Left ventricle myocardium inferior (tissue), 1 donor: ENCODE results near the gene EFHC1. TPM values are rescaled to one million over a fixed set of nuclear protein-coding genes. Genes with fewer than 3 reads are reported as not detected.

Experiments used
- DNase-seq: peaks from one replicate; pipeline ENCODE4 v3.0.0-alpha.2; 2020
- H3K27ac ChIP-seq: fragments of 200-600 bp; replicated peaks from 2 replicates; pipeline ENCODE4 v1.8.0; 2021
- H3K27me3 ChIP-seq: fragments of 200-600 bp; 2 replicates; pipeline ENCODE4 v1.8.0; 2021; ENCODE audit warnings: low read depth
- H3K36me3 ChIP-seq: fragments of 200-600 bp; 2 replicates; pipeline ENCODE4 v1.8.0; 2021
- H3K4me1 ChIP-seq: fragments of 200-600 bp; 2 replicates; pipeline ENCODE4 v1.8.0; 2021
- H3K4me3 ChIP-seq: fragments of 200-600 bp; 2 replicates; pipeline ENCODE4 v1.8.0; 2021; ENCODE audit warnings: mild to moderate bottlenecking, moderate library complexity
- H3K9me3 ChIP-seq: fragments of 200-600 bp; replicated peaks from 2 replicates; pipeline ENCODE4 v1.8.0; 2021
- CTCF ChIP-seq: fragments of 200-600 bp; IDR thresholded peaks from 2 replicates; pipeline ENCODE4 v1.8.0; 2021; ENCODE audit warnings: antibody characterized with exemption, mild to moderate bottlenecking, borderline replicate concordance
- intact Hi-C: fragments of 100-400 bp; cut with micrococcal nuclease; formaldehyde crosslinking; loops from one replicate; pipeline ENCODE4 v1.11.0; 2022
- total RNA-seq: library from RNA; stranded (reverse); fragmentation: NEBNext Ultra II Directional; extraction: Animal tissue kit (Norgen Biotek cat#: 25700); gene quantifications from one replicate; pipeline ENCODE4 v1.2.1, GENCODE V29; 2021
- donor health status: DM: no; HTN: yes; CAD: no; lungs with severe emphysema.

EFHC1 gene
- total RNA-seq, 1 donor from 2014 or later = 5.7 TPM

DNA sequence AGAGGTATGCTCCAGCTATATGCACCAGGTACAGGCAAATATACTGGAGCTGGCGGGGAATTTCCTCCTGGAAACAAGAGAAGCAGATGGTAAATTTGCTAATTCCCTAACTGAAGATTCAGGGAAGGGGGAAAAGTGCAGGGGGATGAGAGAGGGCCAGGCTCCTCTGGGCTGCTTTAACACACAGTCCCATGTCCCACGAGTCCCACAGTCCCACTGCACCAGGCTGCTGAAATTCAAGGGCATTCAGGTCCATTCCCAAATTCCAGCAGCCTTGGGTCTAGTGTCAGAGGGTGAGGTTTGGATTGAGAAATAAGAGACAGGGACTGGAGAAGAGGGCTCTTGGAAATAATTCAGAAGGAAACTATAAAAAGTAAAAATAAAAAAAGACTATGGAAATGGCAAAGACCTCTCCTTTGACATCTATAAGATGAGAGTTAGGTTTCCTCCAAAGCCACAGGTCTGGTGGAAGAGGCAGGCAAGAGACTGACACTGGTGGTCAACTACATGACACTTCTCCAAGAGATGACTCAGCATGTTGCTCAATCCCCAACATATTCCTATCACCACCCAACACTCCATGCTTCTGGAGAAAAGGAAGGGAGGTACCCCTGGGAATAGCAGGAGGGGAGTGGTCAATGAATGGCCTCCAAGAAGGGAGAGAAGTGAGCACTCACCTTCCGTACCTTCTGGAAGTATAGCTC is 87.6 kb downstream of the EFHC1 start:
- Histone ChIP-seq H3K36me3 (peaks cover 47% of the 10 kb centered on the region), H3K27ac (peak overlapping the region; percentile 93), H3K9me3 (no peaks in the 10 kb centered on the region), H3K4me3 (no peak overlapping the region), H3K27me3 (no peaks in the 10 kb centered on the region), H3K4me1 (peaks cover 86% of the 10 kb centered on the region)
- intact Hi-C loops = no loop called here
- DNase-seq = no peak
- TF ChIP-seq CTCF = no peak

GRCh38 chr6:52508261-52508739 is 88.2 kb downstream of the EFHC1 start:
- Histone ChIP-seq H3K9me3 (no peaks in the 10 kb centered on the region), H3K27ac (peak overlapping the region; percentile 93), H3K4me1 (peaks cover 86% of the 10 kb centered on the region), H3K36me3 (peaks cover 42% of the 10 kb centered on the region), H3K27me3 (no peaks in the 10 kb centered on the region), H3K4me3 (no peak overlapping the region)
- DNase-seq = no peak
- intact Hi-C loops = no loop called here
- TF ChIP-seq CTCF = no peak

GRCh38 chr6:52509281-52510212 is 89.4 kb downstream of the EFHC1 start:
- peaks cover 86% of the 10 kb centered on the region for H3K4me1 ChIP-seq
- H3K36me3 ChIP-seq = peaks cover 43% of the 10 kb centered on the region
- no peaks in the 10 kb centered on the region for H3K27me3 ChIP-seq
- no peaks in the 10 kb centered on the region for H3K9me3 ChIP-seq
- peak overlapping the region; percentile 93 for H3K27ac ChIP-seq
- DNase-seq = no peak
- intact Hi-C loops = loop anchor here (10.0 kb wide), 1 partner anchor 65 kb away; the partner anchor contains the start of gene TRAM2
- no peak overlapping the region for H3K4me3 ChIP-seq
- TF ChIP-seq CTCF = no peak

DNA sequence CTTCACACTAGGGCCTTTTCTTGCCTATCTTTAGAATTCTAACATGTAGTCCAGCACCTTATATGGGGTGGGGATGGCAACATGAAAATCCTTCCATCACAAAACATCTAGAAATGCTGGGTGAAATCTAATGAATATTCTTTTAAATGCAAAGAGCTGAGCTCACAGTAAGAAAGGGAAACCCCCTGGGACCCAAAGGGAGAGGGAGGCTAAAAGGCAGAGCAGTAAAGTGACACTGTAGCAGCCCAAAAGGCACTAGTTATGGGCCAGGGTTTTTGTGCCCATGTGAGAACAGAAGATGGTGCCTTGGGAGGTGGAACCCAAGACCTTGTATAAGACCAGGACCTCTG is 90.0 kb downstream of the EFHC1 start:
- intact Hi-C loops = loop anchor here (10.0 kb wide), 1 partner anchor 65 kb away; the partner anchor contains the start of gene TRAM2
- TF ChIP-seq CTCF = no peak
- no peak overlapping the region for H3K4me3 ChIP-seq
- H3K27ac ChIP-seq = peak overlapping the region; percentile 93
- H3K9me3 ChIP-seq = no peaks in the 10 kb centered on the region
- H3K4me1 ChIP-seq = peaks cover 86% of the 10 kb centered on the region
- no peaks in the 10 kb centered on the region for H3K27me3 ChIP-seq
- H3K36me3 ChIP-seq = peaks cover 49% of the 10 kb centered on the region
- DNase-seq = no peak

DNA sequence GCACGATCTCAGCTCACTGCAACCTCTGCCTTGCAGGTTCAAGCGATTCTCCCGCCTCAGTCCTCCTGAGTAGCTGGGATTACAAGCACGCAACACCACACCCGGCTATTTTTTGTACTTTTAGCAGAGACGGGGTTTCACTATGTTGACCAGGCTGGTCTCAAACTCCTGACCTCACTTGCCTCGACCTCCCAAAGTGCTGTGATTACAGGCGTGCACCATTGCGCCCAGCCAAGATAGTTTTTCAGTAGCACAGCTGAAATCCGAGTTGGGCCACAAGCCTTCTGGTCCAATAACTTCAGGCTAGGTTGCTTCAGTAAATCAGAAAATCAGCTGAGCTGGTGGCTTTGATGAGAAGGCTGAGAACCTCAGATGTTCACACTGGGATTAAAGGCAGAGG is 91.0 kb downstream of the EFHC1 start:
- H3K27me3 ChIP-seq = no peaks in the 10 kb centered on the region
- H3K4me3 ChIP-seq = no peak overlapping the region
- peak overlapping the region; percentile 93 for H3K27ac ChIP-seq
- no peaks in the 10 kb centered on the region for H3K9me3 ChIP-seq
- no peak for TF ChIP-seq CTCF
- DNase-seq = no peak
- H3K36me3 ChIP-seq = peaks cover 46% of the 10 kb centered on the region
- H3K4me1 ChIP-seq = peaks cover 84% of the 10 kb centered on the region
- intact Hi-C loops = loop anchor here (10.0 kb wide), 1 partner anchor 64 kb away; the partner anchor contains the start of gene TRAM2
